ENCODE data around the gene MYO9B. TPM values are rescaled to one million over a fixed set of nuclear protein-coding genes. Genes with fewer than 3 reads are reported as not detected.

Gene MYO9B
- total RNA-seq, 1 donor from 2014 or later, result 55.9 TPM

GRCh38 chr19:17112271-17112670 lies 36.7 kb downstream of the MYO9B start:
- TF ChIP-seq CTCF (conservative IDR thresholded peaks at IDR 0.05; ENCODE audit: low read depth, low read length), result no peak
- DNase-seq (ENCODE audit: low read depth), result no peak
- no peak overlapping the region for H3K4me3 ChIP-seq (ENCODE audit: low read depth, low read length)

GRCh38 chr19:17112700-17113099 lies 37.1 kb downstream of the MYO9B start:
- DNase-seq (ENCODE audit: low read depth), result no peak
- TF ChIP-seq CTCF (conservative IDR thresholded peaks at IDR 0.05; ENCODE audit: low read depth, low read length), result no peak
- H3K4me3 ChIP-seq (ENCODE audit: low read depth, low read length), result no peak overlapping the region

- TF ChIP-seq CTCF (conservative IDR thresholded peaks at IDR 0.05; ENCODE audit: low read depth, low read length), result no peak
- DNase-seq (ENCODE audit: low read depth), result no peak
Observed at GRCh38 chr19:17113127-17113785, 37.7 kb downstream of the MYO9B start.

GRCh38 chr19:17114414-17114831 lies 38.8 kb downstream of the MYO9B start:
- DNase-seq (ENCODE audit: low read depth), result no peak
- no peak overlapping the region for H3K4me3 ChIP-seq (ENCODE audit: low read depth, low read length)
- no peak for TF ChIP-seq CTCF (conservative IDR thresholded peaks at IDR 0.05; ENCODE audit: low read depth, low read length)

More at GRCh38 chr19:17113127-17113785, 37.7 kb downstream of the MYO9B start:
- H3K4me3 ChIP-seq (ENCODE audit: low read depth, low read length), result no peak overlapping the region

GRCh38 chr19:17116996-17117702 lies 41.6 kb downstream of the MYO9B start:
- no peak for DNase-seq (ENCODE audit: low read depth)
- TF ChIP-seq CTCF (conservative IDR thresholded peaks at IDR 0.05; ENCODE audit: low read depth, low read length), result no peak
- no peak overlapping the region for H3K4me3 ChIP-seq (ENCODE audit: low read depth, low read length)

GRCh38 chr19:17118957-17119356 lies 43.4 kb downstream of the MYO9B start:
- DNase-seq (ENCODE audit: low read depth), result no peak
- TF ChIP-seq CTCF (conservative IDR thresholded peaks at IDR 0.05; ENCODE audit: low read depth, low read length), result no peak
- no peak overlapping the region for H3K4me3 ChIP-seq (ENCODE audit: low read depth, low read length)
